ENCODE measurements around the gene PDE4B.
"Not testable (repeated sequence)": the region's sequence is repeated elsewhere in the genome, so short reads cannot be mapped to it uniquely, and the experiment has no call there.

Gene PDE4B

GRCh38 chr1:66050633-66051032, 257.9 kb downstream of the PDE4B start:
- no peak for TF ChIP-seq CTCF (IDR thresholded peaks at IDR 0.05)
- no peak overlapping the region for H3K4me3 ChIP-seq
- no peak overlapping the region for H3K27ac ChIP-seq
- DNase-seq (ENCODE audit: low spot score): no peak

- TF ChIP-seq CTCF (IDR thresholded peaks at IDR 0.05): no peak
- DNase-seq (ENCODE audit: low spot score): no peak
- Histone ChIP-seq H3K4me3 (no peak overlapping the region), H3K27ac (no peak overlapping the region)
These were observed 262.4 kb downstream of the PDE4B start for GRCh38 chr1:66055092-66055491.

- not testable (repeated sequence) for DNase-seq (ENCODE audit: low spot score); H3K27ac ChIP-seq; H3K4me3 ChIP-seq
These were observed 264.8 kb downstream of the PDE4B start for GRCh38 chr1:66057448-66057847.

- TF ChIP-seq CTCF (IDR thresholded peaks at IDR 0.05): no peak
- no peak for DNase-seq (ENCODE audit: low spot score)
- H3K4me3 ChIP-seq: no peak overlapping the region
- H3K27ac ChIP-seq: no peak overlapping the region
These were observed 265.9 kb downstream of the PDE4B start for GRCh38 chr1:66058558-66058957.

GRCh38 chr1:66067219-66067618, 274.5 kb downstream of the PDE4B start:
- H3K27ac ChIP-seq; H3K4me3 ChIP-seq; DNase-seq (ENCODE audit: low spot score): not testable (repeated sequence)

- no peak overlapping the region for H3K4me3 ChIP-seq
- no peak for DNase-seq (ENCODE audit: low spot score)
- no peak for TF ChIP-seq CTCF (IDR thresholded peaks at IDR 0.05)
- no peak overlapping the region for H3K27ac ChIP-seq
These were observed 277.5 kb downstream of the PDE4B start for GRCh38 chr1:66069976-66070876.

GRCh38 chr1:66073388-66073787, 280.7 kb downstream of the PDE4B start:
- H3K27ac ChIP-seq: no peak overlapping the region
- TF ChIP-seq CTCF (IDR thresholded peaks at IDR 0.05): no peak
- no peak overlapping the region for H3K4me3 ChIP-seq
- DNase-seq (ENCODE audit: low spot score): no peak

GRCh38 chr1:66074147-66074546, 281.5 kb downstream of the PDE4B start:
- H3K27ac ChIP-seq: no peak overlapping the region
- DNase-seq (ENCODE audit: low spot score): no peak
- no peak for TF ChIP-seq CTCF (IDR thresholded peaks at IDR 0.05)
- no peak overlapping the region for H3K4me3 ChIP-seq

Measured in coronary artery (tissue), 2 donors.